ENCODE measurements around the gene SRCIN1. TPM values are rescaled to one million over a fixed set of nuclear protein-coding genes. Genes with fewer than 3 reads are reported as not detected.

Gene SRCIN1
- total and polyA plus RNA-seq, 4 donors = 0.05 to 5.3 (median 2.7) TPM

DNA sequence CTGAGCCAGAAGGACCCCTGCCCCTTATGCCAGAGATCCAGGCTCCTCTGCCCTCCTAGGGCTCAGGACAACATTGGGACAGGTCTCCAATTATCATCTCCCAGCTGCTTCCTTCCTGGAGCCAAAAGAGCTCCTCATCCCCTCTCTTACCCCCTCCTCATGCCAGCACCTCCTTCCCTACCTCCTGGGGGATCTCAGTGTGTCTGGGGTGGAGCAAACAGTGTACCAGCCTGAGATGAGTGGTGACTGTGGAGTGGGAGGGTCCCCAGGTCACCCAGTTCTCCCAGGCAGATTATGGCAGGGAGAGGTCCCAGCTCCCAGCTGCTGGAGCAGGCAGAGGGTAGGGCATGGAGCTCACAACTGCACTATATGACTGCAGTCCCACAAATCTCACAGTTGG, 23.7 kb downstream of the SRCIN1 start:
- Histone ChIP-seq H3K9ac (ENCODE audit: low read depth in 1 of 2, low read length in 2 of 2) (no peak overlapping the region), H3K36me3 (ENCODE audit: control insufficient read depth in 4 of 4, insufficient read depth in 3 of 4, low read depth in 1 of 4, low read length in 3 of 4) (no peaks in the 10 kb centered on the region), H3K4me3 (ENCODE audit: low read depth in 1 of 3, low read length in 3 of 3) (no peak overlapping the region), H3K27me3 (ENCODE audit: control insufficient read depth in 4 of 4, insufficient read depth in 4 of 4, low read length in 3 of 4) (peaks cover 0 to 2% (median 0%) of the 10 kb centered on the region in 4 donors), H3K27ac (ENCODE audit: low read depth in 1 of 2, low read length in 2 of 2) (no peak overlapping the region), H3K9me3 (ENCODE audit: control insufficient read depth in 4 of 4, low read length in 3 of 4) (no peaks in the 10 kb centered on the region), H3K4me1 (ENCODE audit: control insufficient read depth in 4 of 4, insufficient read depth in 4 of 4, low read length in 3 of 4) (peaks cover 8 to 24% (median 15%) of the 10 kb centered on the region in 4 donors)
- TF ChIP-seq EGR1 (IDR thresholded peaks at IDR 0.05; ENCODE audit: low read depth in 2 of 2) = no peak
- no peak for TF ChIP-seq YY1 (IDR thresholded peaks at IDR 0.05)
- TF ChIP-seq SP1 (IDR thresholded peaks at IDR 0.05) = no peak
- no peak for TF ChIP-seq FOXA1 (IDR thresholded peaks at IDR 0.05)
- TF ChIP-seq NR2F2 (IDR thresholded peaks at IDR 0.05) = no peak
- TF ChIP-seq GABPA (IDR thresholded peaks at IDR 0.05 in 1 of 2, conservative IDR thresholded peaks at IDR 0.05 in 1 of 2) = no peak
- TF ChIP-seq, protein P1, sequence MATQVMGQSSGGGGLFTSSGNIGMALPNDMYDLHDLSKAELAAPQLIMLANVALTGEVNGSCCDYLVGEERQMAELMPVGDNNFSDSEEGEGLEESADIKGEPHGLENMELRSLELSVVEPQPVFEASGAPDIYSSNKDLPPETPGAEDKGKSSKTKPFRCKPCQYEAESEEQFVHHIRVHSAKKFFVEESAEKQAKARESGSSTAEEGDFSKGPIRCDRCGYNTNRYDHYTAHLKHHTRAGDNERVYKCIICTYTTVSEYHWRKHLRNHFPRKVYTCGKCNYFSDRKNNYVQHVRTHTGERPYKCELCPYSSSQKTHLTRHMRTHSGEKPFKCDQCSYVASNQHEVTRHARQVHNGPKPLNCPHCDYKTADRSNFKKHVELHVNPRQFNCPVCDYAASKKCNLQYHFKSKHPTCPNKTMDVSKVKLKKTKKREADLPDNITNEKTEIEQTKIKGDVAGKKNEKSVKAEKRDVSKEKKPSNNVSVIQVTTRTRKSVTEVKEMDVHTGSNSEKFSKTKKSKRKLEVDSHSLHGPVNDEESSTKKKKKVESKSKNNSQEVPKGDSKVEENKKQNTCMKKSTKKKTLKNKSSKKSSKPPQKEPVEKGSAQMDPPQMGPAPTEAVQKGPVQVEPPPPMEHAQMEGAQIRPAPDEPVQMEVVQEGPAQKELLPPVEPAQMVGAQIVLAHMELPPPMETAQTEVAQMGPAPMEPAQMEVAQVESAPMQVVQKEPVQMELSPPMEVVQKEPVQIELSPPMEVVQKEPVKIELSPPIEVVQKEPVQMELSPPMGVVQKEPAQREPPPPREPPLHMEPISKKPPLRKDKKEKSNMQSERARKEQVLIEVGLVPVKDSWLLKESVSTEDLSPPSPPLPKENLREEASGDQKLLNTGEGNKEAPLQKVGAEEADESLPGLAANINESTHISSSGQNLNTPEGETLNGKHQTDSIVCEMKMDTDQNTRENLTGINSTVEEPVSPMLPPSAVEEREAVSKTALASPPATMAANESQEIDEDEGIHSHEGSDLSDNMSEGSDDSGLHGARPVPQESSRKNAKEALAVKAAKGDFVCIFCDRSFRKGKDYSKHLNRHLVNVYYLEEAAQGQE (IDR thresholded peaks at IDR 0.05) = no peak
- TF ChIP-seq FOXA2 (IDR thresholded peaks at IDR 0.05) = no peak
- TF ChIP-seq JUND (IDR thresholded peaks at IDR 0.05) = no peak
- TF ChIP-seq, protein P2, sequence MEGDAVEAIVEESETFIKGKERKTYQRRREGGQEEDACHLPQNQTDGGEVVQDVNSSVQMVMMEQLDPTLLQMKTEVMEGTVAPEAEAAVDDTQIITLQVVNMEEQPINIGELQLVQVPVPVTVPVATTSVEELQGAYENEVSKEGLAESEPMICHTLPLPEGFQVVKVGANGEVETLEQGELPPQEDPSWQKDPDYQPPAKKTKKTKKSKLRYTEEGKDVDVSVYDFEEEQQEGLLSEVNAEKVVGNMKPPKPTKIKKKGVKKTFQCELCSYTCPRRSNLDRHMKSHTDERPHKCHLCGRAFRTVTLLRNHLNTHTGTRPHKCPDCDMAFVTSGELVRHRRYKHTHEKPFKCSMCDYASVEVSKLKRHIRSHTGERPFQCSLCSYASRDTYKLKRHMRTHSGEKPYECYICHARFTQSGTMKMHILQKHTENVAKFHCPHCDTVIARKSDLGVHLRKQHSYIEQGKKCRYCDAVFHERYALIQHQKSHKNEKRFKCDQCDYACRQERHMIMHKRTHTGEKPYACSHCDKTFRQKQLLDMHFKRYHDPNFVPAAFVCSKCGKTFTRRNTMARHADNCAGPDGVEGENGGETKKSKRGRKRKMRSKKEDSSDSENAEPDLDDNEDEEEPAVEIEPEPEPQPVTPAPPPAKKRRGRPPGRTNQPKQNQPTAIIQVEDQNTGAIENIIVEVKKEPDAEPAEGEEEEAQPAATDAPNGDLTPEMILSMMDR (IDR thresholded peaks at IDR 0.05; ENCODE audit: low read depth, low read length, missing input control) = no peak
- TF ChIP-seq, protein P3, sequence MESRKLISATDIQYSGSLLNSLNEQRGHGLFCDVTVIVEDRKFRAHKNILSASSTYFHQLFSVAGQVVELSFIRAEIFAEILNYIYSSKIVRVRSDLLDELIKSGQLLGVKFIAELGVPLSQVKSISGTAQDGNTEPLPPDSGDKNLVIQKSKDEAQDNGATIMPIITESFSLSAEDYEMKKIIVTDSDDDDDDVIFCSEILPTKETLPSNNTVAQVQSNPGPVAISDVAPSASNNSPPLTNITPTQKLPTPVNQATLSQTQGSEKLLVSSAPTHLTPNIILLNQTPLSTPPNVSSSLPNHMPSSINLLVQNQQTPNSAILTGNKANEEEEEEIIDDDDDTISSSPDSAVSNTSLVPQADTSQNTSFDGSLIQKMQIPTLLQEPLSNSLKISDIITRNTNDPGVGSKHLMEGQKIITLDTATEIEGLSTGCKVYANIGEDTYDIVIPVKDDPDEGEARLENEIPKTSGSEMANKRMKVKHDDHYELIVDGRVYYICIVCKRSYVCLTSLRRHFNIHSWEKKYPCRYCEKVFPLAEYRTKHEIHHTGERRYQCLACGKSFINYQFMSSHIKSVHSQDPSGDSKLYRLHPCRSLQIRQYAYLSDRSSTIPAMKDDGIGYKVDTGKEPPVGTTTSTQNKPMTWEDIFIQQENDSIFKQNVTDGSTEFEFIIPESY (IDR thresholded peaks at IDR 0.05) = no peak
- TF ChIP-seq RXRA (IDR thresholded peaks at IDR 0.05) = no peak
- TF ChIP-seq TAF1 (conservative IDR thresholded peaks at IDR 0.05) = no peak
- TF ChIP-seq HNF4A (conservative IDR thresholded peaks at IDR 0.05) = no peak
- TF ChIP-seq ATF3 (IDR thresholded peaks at IDR 0.05) = no peak
- no peak for DNase-seq (ENCODE audit: low spot score)

GRCh38 chr17:38579934-38580333, 25.8 kb downstream of the SRCIN1 start:
- WGBS = 41% methylated on average over 7 of the region's 7 CpGs
- no peak overlapping the region for H3K4me3 ChIP-seq (ENCODE audit: low read depth in 1 of 3, low read length in 3 of 3)
- H3K4me1 ChIP-seq (ENCODE audit: control insufficient read depth in 4 of 4, insufficient read depth in 4 of 4, low read length in 3 of 4) = peaks cover 6 to 11% (median 7%) of the 10 kb centered on the region in 4 donors
- H3K36me3 ChIP-seq (ENCODE audit: control insufficient read depth in 4 of 4, insufficient read depth in 3 of 4, low read depth in 1 of 4, low read length in 3 of 4) = no peaks in the 10 kb centered on the region
- no peak overlapping the region for H3K9ac ChIP-seq (ENCODE audit: low read depth in 1 of 2, low read length in 2 of 2)
- no peaks in the 10 kb centered on the region for H3K9me3 ChIP-seq (ENCODE audit: control insufficient read depth in 4 of 4, low read length in 3 of 4)
- no peak for DNase-seq (ENCODE audit: low spot score)
- H3K27ac ChIP-seq (ENCODE audit: low read depth in 1 of 2, low read length in 2 of 2) = no peak overlapping the region
- H3K27me3 ChIP-seq (ENCODE audit: control insufficient read depth in 4 of 4, insufficient read depth in 4 of 4, low read length in 3 of 4) = peaks cover 0 to 2% (median 0%) of the 10 kb centered on the region in 4 donors
- TF ChIP-seq YY1 (IDR thresholded peaks at IDR 0.05) (no peak), RAD21 (IDR thresholded peaks at IDR 0.05) (peak in 1 of 2 donors; percentile 12)
